Spleen (tissue), 11 donors: ENCODE results near the gene ALPP. TPM values are rescaled to one million over a fixed set of nuclear protein-coding genes. Genes with fewer than 3 reads are reported as not detected.
"Not testable (repeated sequence)": the region's sequence is repeated elsewhere in the genome, so short reads cannot be mapped to it uniquely, and the experiment has no call there.

ENCODE experiments used
- DNase-seq: peaks from one replicate; pipeline ENCODE4 v3.0.0-alpha.2; 2020
- H3K27ac ChIP-seq, 8 donors: fragments of 200-600 bp; sonication (generic) in 7 of 8; 1 replicate in 4 of 8; 2 replicates in 4 of 8; pipeline versions ENCODE4 v1.5.0 to v1.8.0; 2016 to 2021; ENCODE audit warnings: inconsistent platforms in 4 of 8, mild to moderate bottlenecking in 4 of 8, moderate library complexity in 1 of 8
- H3K27me3 ChIP-seq, 7 donors: fragments of 200-600 bp; sonication (generic) in 6 of 7; replicated peaks in 1 of 7; 1 replicate in 4 of 7; 2 replicates in 3 of 7; pipeline versions ENCODE4 v1.5.0 to v1.8.0; 2016 to 2021; ENCODE audit warnings: inconsistent platforms in 3 of 7, mild to moderate bottlenecking in 1 of 7
- H3K36me3 ChIP-seq, 6 donors: fragments of 200-600 bp; sonication (generic) in 5 of 6; 1 replicate in 4 of 6; 2 replicates in 2 of 6; pipeline versions ENCODE4 v1.5.0 to v1.8.0; 2016 to 2021; ENCODE audit warnings: inconsistent platforms in 2 of 6
- H3K4me1 ChIP-seq, 6 donors: fragments of 200-600 bp; sonication (generic) in 5 of 6; 1 replicate in 3 of 6; 2 replicates in 3 of 6; pipeline versions ENCODE4 v1.5.0 to v1.8.0; 2016 to 2021; ENCODE audit warnings: inconsistent platforms in 3 of 6
- H3K4me3 ChIP-seq, 8 donors: fragments of 200-600 bp; sonication (generic) in 7 of 8; 1 replicate in 4 of 8; 2 replicates in 4 of 8; pipeline versions ENCODE4 v1.5.0 to v1.8.0; 2016 to 2021; ENCODE audit warnings: inconsistent platforms in 4 of 8, mild to moderate bottlenecking in 4 of 8, moderate library complexity in 2 of 8
- H3K9me3 ChIP-seq, 8 donors: fragments of 200-600 bp; sonication (generic) in 7 of 8; 1 replicate in 4 of 8; 2 replicates in 4 of 8; pipeline versions ENCODE4 v1.5.0 to v1.8.0; 2016 to 2021; ENCODE audit warnings: inconsistent platforms in 4 of 8
- CTCF ChIP-seq, 11 experiments: fragments of 200-600 bp in 7 of 11; fragments of 450-650 bp in 4 of 11; sonication (generic) in 4 of 11; IDR thresholded peaks in 8 of 11; conservative IDR thresholded peaks in 3 of 11; 1 replicate in 7 of 11; 2 replicates in 4 of 11; pipeline versions ENCODE4 v1.4.0 to v1.8.0; 2016 to 2021; ENCODE audit warnings: antibody characterized with exemption in 11 of 11, inconsistent platforms in 4 of 11, mild to moderate bottlenecking in 1 of 11
- POLR2A ChIP-seq, 3 donors: fragments of 450-650 bp; IDR thresholded peaks; one replicate each; pipeline ENCODE4 v1.5.1; 2017; ENCODE audit warnings: antibody characterized with exemption in 3 of 3, mild to moderate bottlenecking in 1 of 3
- POLR2AphosphoS5 ChIP-seq, 3 donors: sonication (generic); formaldehyde crosslinking; IDR thresholded peaks; one replicate each; pipeline ENCODE4 v1.5.1; 2017; ENCODE audit warnings: antibody characterized with exemption in 3 of 3
- WGBS, 5 donors: extraction: QIAGEN DNeasy Blood & Tissue Kit in 3 of 5; methylation state at CpG; one replicate each; pipeline versions ENCODE4 v1.1.5 to v1.1.7; 2013 to 2018; 5-methylcytosine and 5-hydroxymethylcytosine counted together
- intact Hi-C: fragments of 100-400 bp; cut with DNase I; formaldehyde crosslinking; loops from one replicate; pipeline ENCODE4 v1.15.0; 2023; ENCODE audit warnings: low total_unique reads
- polyA plus RNA-seq, 3 donors: library from polyadenylated mRNA; stranded (reverse); fragments of 200-250 nt; gene quantifications; one replicate each; pipeline ENCODE4 v1.2.1, GENCODE V29; 2013
- total RNA-seq, 7 donors: library from RNA; depleted of rRNA in 3 of 7; stranded (reverse); fragments of >200 nt in 3 of 7; fragmentation: NEBNext Ultra II Directional in 4 of 7; extraction: Animal tissue kit (Norgen Biotek cat#: 25700) in 4 of 7; gene quantifications; one replicate each; pipeline versions ENCODE4 v1.1.0 to v1.2.1, GENCODE V29; 2016 to 2021
- donor health status: healthy with polysubstance abuse.
- donor health status: DM: no; HTN: no; CAD: no; lungs with moderate emphysema.
- donor health status: DM: no; HTN: no; CAD: no.
- donor health status: Bipolar disorder and iron deficiency.
- donor health status: healthy.
- donor health status: DM: no; HTN: no; CAD: no.
- donor health status: DM: yes; HTN: yes; CAD: no.

The ALPP gene
- total and polyA plus RNA-seq, 10 donors, result not detected

GRCh38 chr2:232389327-232389726 lies 10.8 kb downstream of the ALPP start:
- Histone ChIP-seq H3K27me3 (peaks cover 0 to 76% (median 43%) of the 10 kb centered on the region in 7 donors), H3K9me3 (no peaks in the 10 kb centered on the region), H3K4me1 (peaks cover 0 to 29% (median 14%) of the 10 kb centered on the region in 6 donors), H3K36me3 (no peaks in the 10 kb centered on the region), H3K27ac (no peak overlapping the region), H3K4me3 (no peak overlapping the region)
- DNase-seq, result no peak
- TF ChIP-seq POLR2A (IDR thresholded peaks at IDR 0.05), result no peak
- TF ChIP-seq CTCF (IDR thresholded peaks at IDR 0.05 in 8 of 11, conservative IDR thresholded peaks at IDR 0.05 in 3 of 11), result no peak
- no peak for TF ChIP-seq POLR2AphosphoS5 (IDR thresholded peaks at IDR 0.05)
- intact Hi-C loops, result no loop called here
- 81 to 85% (median 83%) methylated on average over 6 of the region's 6 CpGs for WGBS, 5 donors

- Histone ChIP-seq H3K4me3 (no peak overlapping the region), H3K27me3 (peaks cover 0 to 75% (median 39%) of the 10 kb centered on the region in 7 donors), H3K36me3 (no peaks in the 10 kb centered on the region), H3K27ac (no peak overlapping the region), H3K4me1 (peaks cover 0 to 28% (median 13%) of the 10 kb centered on the region in 6 donors), H3K9me3 (no peaks in the 10 kb centered on the region)
- intact Hi-C loops, result no loop called here
- WGBS, 5 donors, result 19 to 30% (median 24%) methylated on average over 3 of the region's 3 CpGs
- DNase-seq, result no peak
- TF ChIP-seq CTCF (IDR thresholded peaks at IDR 0.05 in 8 of 11, conservative IDR thresholded peaks at IDR 0.05 in 3 of 11) (no peak), POLR2AphosphoS5 (IDR thresholded peaks at IDR 0.05) (no peak), POLR2A (IDR thresholded peaks at IDR 0.05) (no peak)
Measured at GRCh38 chr2:232390661-232391060, 12.1 kb downstream of the ALPP start.

GRCh38 chr2:232393556-232393955 lies 15.0 kb downstream of the ALPP start:
- Histone ChIP-seq H3K4me1 (no peaks in the 10 kb centered on the region), H3K4me3 (no peak overlapping the region), H3K36me3 (no peaks in the 10 kb centered on the region), H3K27ac (no peak overlapping the region), H3K27me3 (peaks cover 0 to 60% (median 13%) of the 10 kb centered on the region in 7 donors), H3K9me3 (no peaks in the 10 kb centered on the region)
- DNase-seq, result no peak
- no peak for TF ChIP-seq POLR2AphosphoS5 (IDR thresholded peaks at IDR 0.05)
- no peak for TF ChIP-seq POLR2A (IDR thresholded peaks at IDR 0.05)
- no peak for TF ChIP-seq CTCF (IDR thresholded peaks at IDR 0.05 in 8 of 11, conservative IDR thresholded peaks at IDR 0.05 in 3 of 11)
- intact Hi-C loops, result no loop called here
- 90 to 97% (median 95%) methylated on average over 8 of the region's 8 CpGs for WGBS, 5 donors

GRCh38 chr2:232394431-232394830 lies 15.9 kb downstream of the ALPP start:
- H3K27me3 ChIP-seq, result peaks cover 0 to 60% (median 13%) of the 10 kb centered on the region in 7 donors
- H3K36me3 ChIP-seq, intact Hi-C loops, H3K4me1 ChIP-seq, DNase-seq, H3K27ac ChIP-seq, H3K4me3 ChIP-seq, H3K9me3 ChIP-seq: not testable (repeated sequence)
- WGBS, 5 donors, result 90 to 98% (median 93%) methylated on average over 7 of the region's 7 CpGs

- H3K27ac ChIP-seq, result no peak overlapping the region
- no peaks in the 10 kb centered on the region for H3K36me3 ChIP-seq
- WGBS, 5 donors, result 26 to 46% (median 32%) methylated on average over 1 of the region's 1 CpG
- intact Hi-C loops, result no loop called here
- no peak for TF ChIP-seq CTCF (IDR thresholded peaks at IDR 0.05 in 8 of 11, conservative IDR thresholded peaks at IDR 0.05 in 3 of 11)
- TF ChIP-seq POLR2A (IDR thresholded peaks at IDR 0.05), result no peak
- H3K4me3 ChIP-seq, result no peak overlapping the region
- no peaks in the 10 kb centered on the region for H3K4me1 ChIP-seq
- no peaks in the 10 kb centered on the region for H3K9me3 ChIP-seq
- DNase-seq, result no peak
- peaks cover 0 to 54% (median 6%) of the 10 kb centered on the region in 7 donors for H3K27me3 ChIP-seq
Measured at GRCh38 chr2:232395586-232395985, 17.0 kb downstream of the ALPP start.
